ENCODE measurements around the gene CD40.

DNA sequence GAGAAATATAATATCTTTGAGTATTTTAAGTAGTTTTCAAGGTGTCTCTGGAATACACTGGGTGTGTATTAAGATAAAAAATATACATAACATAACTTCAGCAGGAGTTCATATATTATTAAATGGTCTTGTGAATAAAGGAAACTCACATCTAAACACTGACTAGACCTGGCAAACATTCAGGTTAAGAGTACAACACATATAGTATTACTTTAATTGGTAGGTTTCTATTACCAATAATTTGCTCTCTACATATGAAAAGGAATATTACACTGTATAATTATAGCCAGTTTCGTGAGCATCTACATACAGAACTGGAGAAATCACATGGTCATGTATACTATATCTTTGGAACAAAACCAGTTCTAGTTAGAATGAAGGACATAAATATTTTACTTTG lies 37.0 kb upstream of the CD40 start:
- no peak for TF ChIP-seq POLR2A (IDR thresholded peaks at IDR 0.05; ENCODE audit: low read length)
- no peak for TF ChIP-seq GATA1 (IDR thresholded peaks at IDR 0.05; ENCODE audit: low read depth, low read length)
